Superior temporal gyrus (tissue), 1 donor: Measurements from ENCODE around the gene CA5A.

Experiments
- DNase-seq: peaks from one replicate; pipeline ENCODE4 v3.0.0-alpha.2; 2016; ENCODE audit errors: extremely low spot score

The CA5A gene

GRCh38 chr16:87963400-87963799, 27.1 kb upstream of the CA5A start:
- DNase-seq, result no peak

GRCh38 chr16:87961623-87962022, 25.3 kb upstream of the CA5A start:
- DNase-seq, result no peak

GRCh38 chr16:87960852-87961251, 24.5 kb upstream of the CA5A start:
- DNase-seq, result no peak

- DNase-seq, result no peak
These were observed 24.0 kb upstream of the CA5A start for GRCh38 chr16:87960296-87960695.

- no peak for DNase-seq
These were observed 23.2 kb upstream of the CA5A start for GRCh38 chr16:87959391-87959990.

- DNase-seq, result no peak
These were observed 22.3 kb upstream of the CA5A start for GRCh38 chr16:87958632-87959031.

- no peak for DNase-seq
These were observed 21.2 kb upstream of the CA5A start for GRCh38 chr16:87957296-87958094.

GRCh38 chr16:87956365-87957231, 20.3 kb upstream of the CA5A start:
- no peak for DNase-seq

- no peak for DNase-seq
These were observed 19.7 kb upstream of the CA5A start for GRCh38 chr16:87956098-87956364.

GRCh38 chr16:87955302-87956097, 19.2 kb upstream of the CA5A start:
- DNase-seq, result no peak

GRCh38 chr16:87954826-87955225, 18.5 kb upstream of the CA5A start:
- DNase-seq, result no peak

- no peak for DNase-seq
These were observed 18.0 kb upstream of the CA5A start for GRCh38 chr16:87954361-87954760.

- no peak for DNase-seq
These were observed 17.2 kb upstream of the CA5A start for GRCh38 chr16:87953308-87954215.

GRCh38 chr16:87952751-87953150, 16.4 kb upstream of the CA5A start:
- DNase-seq, result no peak

GRCh38 chr16:87951552-87952538, 15.5 kb upstream of the CA5A start:
- no peak for DNase-seq

- DNase-seq, result peak; percentile 99
These were observed 14.6 kb upstream of the CA5A start, which contains the start of gene BANP for GRCh38 chr16:87950765-87951551. TSS of gene BANP (plus strand) at chr16:87951434. CDS start at chr16:87975116, 23,682 bp downstream.

GRCh38 chr16:87949071-87949744, 12.9 kb upstream of the CA5A start:
- no peak for DNase-seq

- no peak for DNase-seq
These were observed 12.4 kb upstream of the CA5A start for GRCh38 chr16:87948735-87949070.
